GM19463 (cell line): ENCODE measurements around the gene ETNK2.

ENCODE experiments used
- ATAC-seq: cut with Tn5 transposase; IDR thresholded peaks from one replicate; pipeline ENCODE4 v1.9.1; 2021; ENCODE audit warnings: mild to moderate bottlenecking, moderate library complexity; ENCODE audit not compliant: unreplicated experiment

The ETNK2 gene

GRCh38 chr1:204151552-204152309, at the start of gene ETNK2:
TSS of gene ETNK2 (minus strand) at chr1:204152044. CDS start at chr1:204151852, 192 bp downstream.
- no peak for ATAC-seq

- ATAC-seq = no peak
Measured at GRCh38 chr1:204201348-204202040, 49.6 kb upstream of the ETNK2 start.

GRCh38 chr1:204199579-204199978, 47.7 kb upstream of the ETNK2 start:
- ATAC-seq = no peak

- no peak for ATAC-seq
Measured at GRCh38 chr1:204198348-204199340, 46.8 kb upstream of the ETNK2 start.

- ATAC-seq = no peak
Measured at GRCh38 chr1:204197068-204197467, 45.2 kb upstream of the ETNK2 start.

- no peak for ATAC-seq
Measured at GRCh38 chr1:204196068-204196795, 44.4 kb upstream of the ETNK2 start, which contains the start of gene KISS1. TSS of gene KISS1 (minus strand) at chr1:204196491. CDS start at chr1:204192876, 3,615 bp downstream.

- no peak for ATAC-seq
Measured at GRCh38 chr1:204194771-204195170, 42.9 kb upstream of the ETNK2 start.

- ATAC-seq = no peak
Measured at GRCh38 chr1:204194080-204194479, 42.2 kb upstream of the ETNK2 start.

- ATAC-seq = no peak
Measured at GRCh38 chr1:204192589-204193352, 40.9 kb upstream of the ETNK2 start.

GRCh38 chr1:204192046-204192445, 40.2 kb upstream of the ETNK2 start:
- no peak for ATAC-seq

- no peak for ATAC-seq
Measured at GRCh38 chr1:204191456-204191855, 39.6 kb upstream of the ETNK2 start.

GRCh38 chr1:204190212-204191211, 38.7 kb upstream of the ETNK2 start:
- no peak for ATAC-seq

GRCh38 chr1:204188959-204189639, 37.3 kb upstream of the ETNK2 start:
- ATAC-seq = peak; percentile 47

- ATAC-seq = no peak
Measured at GRCh38 chr1:204186597-204186996, 34.8 kb upstream of the ETNK2 start.

GRCh38 chr1:204181116-204181515, 29.3 kb upstream of the ETNK2 start:
- ATAC-seq = no peak

GRCh38 chr1:204180133-204180532, 28.3 kb upstream of the ETNK2 start:
- ATAC-seq = no peak

- no peak for ATAC-seq
Measured at GRCh38 chr1:204178487-204179281, 26.8 kb upstream of the ETNK2 start.
